Measurements from ENCODE around the gene KCMF1.

KCMF1 gene

DNA sequence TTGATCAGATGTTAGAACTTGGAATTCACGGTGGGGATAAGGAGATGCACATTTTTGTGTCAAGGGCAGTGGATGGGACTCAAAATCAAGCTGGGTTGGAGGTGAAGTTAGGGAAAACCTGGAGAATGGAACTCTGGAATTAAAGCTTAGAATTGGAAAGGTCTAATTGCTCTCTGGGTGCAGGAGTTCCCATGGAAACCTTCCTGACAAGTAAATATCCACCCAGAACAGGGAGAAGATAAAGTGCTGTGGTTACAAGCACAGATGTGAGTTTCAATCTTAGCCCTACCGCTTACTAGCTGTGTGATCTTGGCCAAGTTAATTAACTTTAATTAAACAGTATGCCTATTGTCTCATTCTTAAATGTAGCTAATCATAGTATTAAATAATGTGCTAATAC is 90.9 kb downstream of the KCMF1 start:
- peaks cover 6% of the 10 kb centered on the region for H3K27me3 Mint-ChIP-seq
- no peaks in the 10 kb centered on the region for H3K36me3 Mint-ChIP-seq (ENCODE audit: low read depth)
- no peak overlapping the region for H3K27ac Mint-ChIP-seq
- no peak overlapping the region for H3K4me3 Mint-ChIP-seq
- H3K4me1 Mint-ChIP-seq (ENCODE audit: low read depth), result peaks cover 8% of the 10 kb centered on the region
- no peaks in the 10 kb centered on the region for H3K9me3 Mint-ChIP-seq

GRCh38 chr2:85062565-85062964 is 91.6 kb downstream of the KCMF1 start:
- H3K36me3 Mint-ChIP-seq (ENCODE audit: low read depth), result no peaks in the 10 kb centered on the region

GRCh38 chr2:85063981-85064599 is 93.1 kb downstream of the KCMF1 start:
- no peaks in the 10 kb centered on the region for H3K36me3 Mint-ChIP-seq (ENCODE audit: low read depth)
- H3K4me1 Mint-ChIP-seq (ENCODE audit: low read depth), result no peaks in the 10 kb centered on the region
- no peak overlapping the region for H3K27ac Mint-ChIP-seq
- H3K9me3 Mint-ChIP-seq, result no peaks in the 10 kb centered on the region
- no peak overlapping the region for H3K4me3 Mint-ChIP-seq
- peaks cover 16% of the 10 kb centered on the region for H3K27me3 Mint-ChIP-seq

More at GRCh38 chr2:85062565-85062964, 91.6 kb downstream of the KCMF1 start:
- peaks cover 12% of the 10 kb centered on the region for H3K27me3 Mint-ChIP-seq
- H3K4me1 Mint-ChIP-seq (ENCODE audit: low read depth), result peaks cover 2% of the 10 kb centered on the region
- H3K27ac Mint-ChIP-seq, result no peak overlapping the region
- no peak overlapping the region for H3K4me3 Mint-ChIP-seq
- H3K9me3 Mint-ChIP-seq, result no peaks in the 10 kb centered on the region

GRCh38 chr2:85064927-85065577 is 94.1 kb downstream of the KCMF1 start:
- Mint-ChIP-seq H3K27me3 (peaks cover 16% of the 10 kb centered on the region), H3K9me3 (no peaks in the 10 kb centered on the region), H3K4me3 (no peak overlapping the region), H3K4me1 (ENCODE audit: low read depth) (no peaks in the 10 kb centered on the region), H3K27ac (no peak overlapping the region), H3K36me3 (ENCODE audit: low read depth) (no peaks in the 10 kb centered on the region)

- no peaks in the 10 kb centered on the region for H3K36me3 Mint-ChIP-seq (ENCODE audit: low read depth)
- no peak overlapping the region for H3K4me3 Mint-ChIP-seq
- H3K4me1 Mint-ChIP-seq (ENCODE audit: low read depth), result no peaks in the 10 kb centered on the region
- no peaks in the 10 kb centered on the region for H3K9me3 Mint-ChIP-seq
- no peak overlapping the region for H3K27ac Mint-ChIP-seq
- H3K27me3 Mint-ChIP-seq, result peaks cover 16% of the 10 kb centered on the region
Measured at GRCh38 chr2:85066006-85066740, 95.2 kb downstream of the KCMF1 start.

- Mint-ChIP-seq H3K27me3 (peaks cover 10% of the 10 kb centered on the region), H3K4me3 (no peak overlapping the region), H3K27ac (no peak overlapping the region), H3K36me3 (ENCODE audit: low read depth) (no peaks in the 10 kb centered on the region), H3K9me3 (no peaks in the 10 kb centered on the region), H3K4me1 (ENCODE audit: low read depth) (no peaks in the 10 kb centered on the region)
Measured at GRCh38 chr2:85066874-85067351, 96.0 kb downstream of the KCMF1 start.

DNA sequence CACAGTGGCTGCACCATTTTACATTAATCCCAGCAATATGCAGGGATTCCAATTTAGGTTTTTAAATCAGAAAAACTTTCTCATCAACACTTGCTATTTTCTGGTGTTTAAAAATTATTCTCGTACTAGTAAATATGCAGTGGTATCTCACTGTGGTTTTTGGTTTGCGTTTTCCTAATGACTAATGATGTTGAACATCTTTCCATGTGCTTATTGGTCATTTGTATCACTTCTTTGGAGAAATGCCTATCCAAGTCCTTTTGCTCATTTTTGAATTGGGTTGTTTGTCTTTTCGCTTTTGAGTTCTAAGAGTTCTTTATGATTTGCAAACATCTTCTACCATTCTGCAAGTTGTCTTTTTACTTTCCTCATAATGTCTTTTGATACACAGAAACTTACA is 100.1 kb downstream of the KCMF1 start:
- H3K36me3 Mint-ChIP-seq (ENCODE audit: low read depth), result no peaks in the 10 kb centered on the region
- H3K27ac Mint-ChIP-seq, result no peak overlapping the region
- H3K4me3 Mint-ChIP-seq, result no peak overlapping the region
- no peaks in the 10 kb centered on the region for H3K4me1 Mint-ChIP-seq (ENCODE audit: low read depth)
- H3K9me3 Mint-ChIP-seq, result no peaks in the 10 kb centered on the region
- peaks cover 10% of the 10 kb centered on the region for H3K27me3 Mint-ChIP-seq

DNA sequence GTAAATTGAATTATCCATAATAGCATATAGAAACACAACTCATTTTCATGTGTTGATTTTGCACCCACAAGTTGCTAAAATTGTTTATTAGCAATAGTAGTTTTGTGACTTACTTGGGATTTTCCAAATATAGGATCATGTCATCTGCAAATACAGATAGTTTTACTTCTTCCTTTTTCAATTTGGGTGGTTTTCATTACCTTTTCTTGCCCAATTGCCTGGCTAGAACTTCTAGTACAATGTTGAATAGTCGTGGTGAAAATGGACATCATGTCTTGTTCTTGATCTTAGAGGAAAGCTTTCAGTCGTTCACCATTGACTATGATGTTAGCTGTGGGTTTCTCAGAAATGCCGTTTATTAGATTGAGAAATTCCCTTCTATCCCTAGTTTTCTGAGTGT is 102.1 kb downstream of the KCMF1 start:
- Mint-ChIP-seq H3K4me1 (ENCODE audit: low read depth) (no peaks in the 10 kb centered on the region), H3K27me3 (peaks cover 5% of the 10 kb centered on the region), H3K4me3 (no peak overlapping the region), H3K27ac (no peak overlapping the region), H3K36me3 (ENCODE audit: low read depth) (no peaks in the 10 kb centered on the region), H3K9me3 (no peaks in the 10 kb centered on the region)

- Mint-ChIP-seq H3K36me3 (ENCODE audit: low read depth) (no peaks in the 10 kb centered on the region), H3K27me3 (peaks cover 10% of the 10 kb centered on the region), H3K9me3 (peaks cover 6% of the 10 kb centered on the region), H3K27ac (no peak overlapping the region), H3K4me3 (no peak overlapping the region), H3K4me1 (ENCODE audit: low read depth) (no peaks in the 10 kb centered on the region)
Measured at GRCh38 chr2:85076618-85077274, 105.8 kb downstream of the KCMF1 start.

DNA sequence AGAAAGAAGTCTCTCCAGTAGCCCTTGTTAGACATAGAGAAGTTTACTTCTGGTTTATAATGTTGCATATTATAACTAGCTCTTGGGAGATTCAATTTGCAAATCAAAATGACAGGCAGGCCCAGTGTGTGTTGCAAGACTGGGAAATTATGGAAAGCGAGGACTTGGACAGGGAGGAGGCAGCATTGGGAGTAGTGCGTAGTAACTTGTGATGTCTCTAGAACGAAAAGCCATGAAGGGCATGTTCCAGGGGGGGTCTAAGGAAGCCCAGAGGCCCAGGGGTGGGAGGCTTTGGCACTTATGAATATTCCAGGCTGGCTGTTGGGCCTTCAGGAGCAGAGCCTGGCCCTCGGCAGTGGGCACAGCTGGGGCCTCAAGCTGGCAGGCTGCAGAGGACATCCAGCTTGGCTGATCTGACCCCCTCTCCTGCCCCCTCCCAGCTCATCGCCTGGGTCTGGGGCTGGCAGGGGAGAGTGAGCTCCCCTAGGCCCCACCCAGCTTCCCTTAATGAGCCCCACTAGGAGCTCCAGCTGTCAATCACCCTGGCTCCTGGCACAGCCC is 107.0 kb downstream of the KCMF1 start:
- peaks cover 15% of the 10 kb centered on the region for H3K9me3 Mint-ChIP-seq
- no peaks in the 10 kb centered on the region for H3K36me3 Mint-ChIP-seq (ENCODE audit: low read depth)
- H3K27ac Mint-ChIP-seq, result no peak overlapping the region
- no peaks in the 10 kb centered on the region for H3K4me1 Mint-ChIP-seq (ENCODE audit: low read depth)
- peaks cover 14% of the 10 kb centered on the region for H3K27me3 Mint-ChIP-seq
- H3K4me3 Mint-ChIP-seq, result no peak overlapping the region

- H3K9me3 Mint-ChIP-seq, result peaks cover 21% of the 10 kb centered on the region
- H3K4me1 Mint-ChIP-seq (ENCODE audit: low read depth), result no peaks in the 10 kb centered on the region
- H3K27ac Mint-ChIP-seq, result no peak overlapping the region
- no peak overlapping the region for H3K4me3 Mint-ChIP-seq
- no peaks in the 10 kb centered on the region for H3K36me3 Mint-ChIP-seq (ENCODE audit: low read depth)
- peaks cover 20% of the 10 kb centered on the region for H3K27me3 Mint-ChIP-seq
Measured at GRCh38 chr2:85078536-85078935, 107.6 kb downstream of the KCMF1 start.

- Mint-ChIP-seq H3K27ac (no peak overlapping the region), H3K4me3 (no peak overlapping the region), H3K9me3 (peaks cover 21% of the 10 kb centered on the region), H3K36me3 (ENCODE audit: low read depth) (no peaks in the 10 kb centered on the region), H3K4me1 (ENCODE audit: low read depth) (no peaks in the 10 kb centered on the region), H3K27me3 (peaks cover 20% of the 10 kb centered on the region)
Measured at GRCh38 chr2:85083092-85083491, 112.1 kb downstream of the KCMF1 start.

DNA sequence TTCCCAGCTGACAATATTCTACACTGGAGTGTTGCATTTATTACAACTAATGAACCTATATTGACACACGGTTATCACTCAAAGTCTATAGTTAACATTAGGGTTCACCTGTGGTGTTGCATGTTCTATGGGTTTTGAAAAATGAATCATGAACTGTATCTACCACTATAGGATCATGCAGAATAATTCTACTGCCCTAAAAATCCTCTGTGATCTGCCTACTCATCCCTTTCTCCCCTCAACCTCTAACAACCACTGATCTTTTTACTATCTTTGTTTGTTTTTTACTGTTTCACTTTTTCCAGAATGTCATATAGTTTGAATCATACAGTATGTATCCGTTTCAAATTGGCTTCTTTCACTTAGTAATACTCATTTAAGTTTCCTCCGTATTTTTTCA is 114.6 kb downstream of the KCMF1 start:
- Mint-ChIP-seq H3K9me3 (peaks cover 21% of the 10 kb centered on the region), H3K27me3 (peaks cover 20% of the 10 kb centered on the region), H3K4me1 (ENCODE audit: low read depth) (no peaks in the 10 kb centered on the region), H3K36me3 (ENCODE audit: low read depth) (no peaks in the 10 kb centered on the region), H3K27ac (no peak overlapping the region), H3K4me3 (no peak overlapping the region)

DNA sequence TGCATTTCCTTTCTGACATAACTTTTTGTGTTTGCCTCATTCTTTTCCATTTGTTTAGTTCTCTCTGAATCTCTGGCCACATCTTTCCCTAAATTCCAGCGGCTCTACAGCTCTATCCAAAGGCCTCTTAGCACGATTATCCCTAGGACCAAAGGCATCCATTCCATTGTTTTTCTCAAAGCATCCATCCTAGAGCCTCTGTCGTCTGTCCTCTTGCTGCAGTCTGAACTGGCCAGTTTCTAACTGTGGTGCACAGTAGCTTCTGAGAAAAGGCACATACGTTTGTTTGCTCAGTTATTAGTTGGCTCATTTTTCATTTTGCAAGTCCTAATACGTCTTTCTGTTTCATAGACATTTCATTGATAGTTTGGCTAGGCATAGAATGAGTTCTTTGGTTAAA is 116.6 kb downstream of the KCMF1 start:
- H3K27ac Mint-ChIP-seq, result no peak overlapping the region
- peaks cover 16% of the 10 kb centered on the region for H3K27me3 Mint-ChIP-seq
- H3K4me1 Mint-ChIP-seq (ENCODE audit: low read depth), result no peaks in the 10 kb centered on the region
- peaks cover 11% of the 10 kb centered on the region for H3K9me3 Mint-ChIP-seq
- no peaks in the 10 kb centered on the region for H3K36me3 Mint-ChIP-seq (ENCODE audit: low read depth)
- H3K4me3 Mint-ChIP-seq, result no peak overlapping the region

DNA sequence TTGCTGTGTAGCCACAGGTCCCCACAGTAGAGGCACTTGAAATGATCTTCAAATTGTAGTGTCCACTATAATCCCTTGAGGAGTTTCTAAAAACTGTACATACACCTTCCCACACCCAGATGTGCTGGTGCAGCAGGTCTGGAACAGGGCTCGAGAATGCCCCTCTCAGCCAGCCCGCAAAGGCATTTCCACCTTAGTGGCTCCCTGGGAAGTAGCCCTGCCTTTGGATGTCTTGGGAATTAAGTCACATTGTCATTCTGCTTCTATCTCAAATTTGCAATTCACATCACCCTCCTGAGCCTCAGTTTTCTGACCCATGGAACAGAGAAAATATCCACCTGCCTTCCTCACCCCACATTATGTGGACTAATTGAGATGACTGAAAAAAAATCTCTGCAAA is 118.0 kb downstream of the KCMF1 start:
- Mint-ChIP-seq H3K9me3 (no peaks in the 10 kb centered on the region), H3K4me1 (ENCODE audit: low read depth) (no peaks in the 10 kb centered on the region), H3K27me3 (peaks cover 3% of the 10 kb centered on the region), H3K36me3 (ENCODE audit: low read depth) (no peaks in the 10 kb centered on the region), H3K4me3 (no peak overlapping the region), H3K27ac (no peak overlapping the region)
